Epithelial cell of esophagus (primary cell): ENCODE data around the gene LHFPL3.

Experiments used
- DNase-seq: peaks from one replicate; pipeline ENCODE4 v3.0.0; 2010; ENCODE audit warnings: low read depth
- H3K4me3 ChIP-seq: 2 replicates; pipeline ENCODE4 v1.5.1; 2011; ENCODE audit warnings: mild to moderate bottlenecking, low read length, control low read depth
- CTCF ChIP-seq: IDR thresholded peaks from 2 replicates; pipeline ENCODE4 v1.5.1; 2011; ENCODE audit warnings: low read depth, mild to moderate bottlenecking, low read length, control low read depth, inconsistent platforms; ENCODE audit not compliant: insufficient read depth; ENCODE audit errors: missing control alignments

Gene LHFPL3

GRCh38 chr7:104895522-104896236 lies 567.3 kb downstream of the LHFPL3 start:
- no peak for TF ChIP-seq CTCF
- DNase-seq: no peak
- H3K4me3 ChIP-seq: no peak overlapping the region

- DNase-seq: no peak
- no peak for TF ChIP-seq CTCF
- no peak overlapping the region for H3K4me3 ChIP-seq
These were observed 570.0 kb downstream of the LHFPL3 start for GRCh38 chr7:104898434-104898833.

- no peak for TF ChIP-seq CTCF
- H3K4me3 ChIP-seq: no peak overlapping the region
- DNase-seq: no peak
These were observed 572.3 kb downstream of the LHFPL3 start for GRCh38 chr7:104900525-104901239.

- TF ChIP-seq CTCF: no peak
- no peak for DNase-seq
- no peak overlapping the region for H3K4me3 ChIP-seq
These were observed 572.8 kb downstream of the LHFPL3 start for GRCh38 chr7:104901240-104901619.

- DNase-seq: no peak
- no peak overlapping the region for H3K4me3 ChIP-seq
- TF ChIP-seq CTCF: no peak
These were observed 573.8 kb downstream of the LHFPL3 start for GRCh38 chr7:104902183-104902582.

- H3K4me3 ChIP-seq: no peak overlapping the region
- TF ChIP-seq CTCF: no peak
These were observed 574.6 kb downstream of the LHFPL3 start for GRCh38 chr7:104903044-104903443.

GRCh38 chr7:104903846-104904245 lies 575.4 kb downstream of the LHFPL3 start:
- TF ChIP-seq CTCF: no peak
- DNase-seq: no peak
- no peak overlapping the region for H3K4me3 ChIP-seq

More at GRCh38 chr7:104903044-104903443, 574.6 kb downstream of the LHFPL3 start:
- DNase-seq: peak; percentile 45
